Stimulated activated CD4-positive, alpha-beta T cell treated with anti-CD3 and anti-CD28 coated beads, Interleukin-12 subunit alpha, Interleukin-12 subunit beta, amount 100 ng/mL, for 48 hours (primary cell): Measurements from ENCODE around the gene ZDHHC1.
"Not testable (repeated sequence)": the region's sequence is repeated elsewhere in the genome, so short reads cannot be mapped to it uniquely, and the experiment has no call there.

Source experiments
- DNase-seq, 3 donors: peaks; one replicate each; pipeline ENCODE4 v3.0.0-alpha.2; 2020; ENCODE audit warnings: low read depth in 2 of 3, low spot score in 1 of 3

Gene ZDHHC1

GRCh38 chr16:67364600-67365235, 51.6 kb downstream of the ZDHHC1 start:
- no peak for DNase-seq

DNA sequence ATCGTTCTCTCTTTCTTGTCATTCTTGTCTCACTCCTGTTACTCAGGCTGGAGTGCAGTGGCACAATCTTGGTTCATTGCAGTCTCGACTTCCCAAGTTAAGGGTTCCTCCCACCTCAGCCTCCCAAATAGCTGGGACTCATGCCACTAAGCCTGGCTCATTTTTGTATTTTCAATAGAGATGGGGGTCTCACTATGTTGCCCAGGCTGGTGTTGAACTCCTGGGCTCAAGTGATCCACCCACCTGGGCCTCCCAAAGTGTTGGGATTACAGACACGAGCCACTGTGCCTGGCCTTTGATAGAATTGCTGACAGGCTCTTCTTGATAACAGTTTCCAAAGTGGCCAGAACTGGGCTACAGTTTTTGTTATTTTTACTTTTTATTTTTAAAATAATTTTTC, 55.2 kb downstream of the ZDHHC1 start:
- no peak for DNase-seq

DNA sequence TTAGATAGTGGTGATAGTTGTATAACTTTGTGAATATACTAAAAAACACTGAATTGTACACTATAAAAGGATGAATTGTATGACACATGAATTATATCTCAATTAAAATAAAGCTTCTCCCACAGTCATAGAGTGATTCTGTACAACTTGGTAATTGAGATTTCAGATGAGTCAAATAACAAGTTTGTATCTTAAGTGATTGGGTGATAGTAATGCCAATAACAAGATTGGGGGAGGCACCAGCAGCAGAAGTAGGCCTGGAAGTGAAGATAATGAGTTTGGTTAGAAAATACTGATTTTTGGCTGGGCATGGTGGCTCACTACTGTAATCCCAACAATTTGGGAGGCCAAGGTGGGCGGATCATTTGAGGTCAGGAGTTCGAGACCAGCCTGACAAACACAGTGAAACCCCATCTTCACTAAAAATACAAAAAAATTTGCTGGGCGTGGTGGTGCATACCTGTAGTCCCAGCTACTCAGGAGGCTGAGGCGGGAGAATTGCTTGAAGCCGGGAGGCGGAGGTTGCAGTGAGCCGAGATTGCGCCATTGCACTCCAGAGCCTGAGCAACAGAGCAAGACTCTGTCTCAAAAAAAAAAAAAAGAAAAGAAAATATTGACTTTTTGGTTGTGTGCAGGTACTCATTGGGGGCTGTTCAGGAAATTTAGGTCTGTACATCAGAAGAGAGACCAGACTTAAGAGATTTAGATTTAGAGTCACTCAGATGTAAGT, 56.6 kb downstream of the ZDHHC1 start:
- not testable (repeated sequence) for DNase-seq

DNA sequence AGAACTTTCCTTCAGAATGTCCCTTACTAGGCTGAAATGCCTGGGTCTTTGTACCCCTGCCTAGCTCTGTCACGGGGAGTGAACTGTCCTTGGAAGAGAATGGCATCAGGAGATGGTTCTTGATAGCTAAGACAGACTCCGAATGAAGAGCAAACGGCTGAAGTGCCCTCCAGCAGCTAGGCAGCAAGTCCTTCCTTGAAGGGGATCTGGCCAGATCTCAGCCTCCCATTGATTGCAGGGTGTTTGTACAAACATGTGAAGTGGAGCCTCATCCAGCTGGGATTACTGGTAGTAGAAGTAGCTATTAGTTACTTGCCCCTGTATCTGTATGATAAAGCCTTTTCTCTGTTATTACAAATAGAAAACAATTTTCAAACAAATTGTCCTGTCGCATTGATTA, 58.7 kb downstream of the ZDHHC1 start:
- no peak for DNase-seq

GRCh38 chr16:67356396-67356795, 59.9 kb downstream of the ZDHHC1 start:
- no peak for DNase-seq

GRCh38 chr16:67352463-67352862, 63.8 kb downstream of the ZDHHC1 start:
- DNase-seq: not testable (repeated sequence)

DNA sequence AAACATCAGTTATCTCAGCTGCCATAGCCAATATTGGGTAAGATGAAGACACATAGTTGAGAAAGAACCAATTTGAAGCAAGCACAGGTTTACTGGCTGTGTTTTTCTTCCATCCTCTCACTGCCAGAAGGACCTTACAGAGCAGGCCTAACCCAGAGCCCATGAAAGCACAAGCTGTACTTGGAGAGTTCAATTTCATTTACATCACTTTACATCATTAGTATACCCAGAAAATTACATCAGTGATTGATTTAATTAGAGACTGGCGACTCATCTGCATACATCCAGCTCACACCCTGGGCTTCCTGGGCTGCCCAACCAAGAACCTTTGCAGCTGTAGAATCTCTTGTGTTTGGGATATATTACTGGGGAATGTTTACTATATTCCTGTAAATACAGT, 66.0 kb downstream of the ZDHHC1 start:
- DNase-seq: no peak

DNA sequence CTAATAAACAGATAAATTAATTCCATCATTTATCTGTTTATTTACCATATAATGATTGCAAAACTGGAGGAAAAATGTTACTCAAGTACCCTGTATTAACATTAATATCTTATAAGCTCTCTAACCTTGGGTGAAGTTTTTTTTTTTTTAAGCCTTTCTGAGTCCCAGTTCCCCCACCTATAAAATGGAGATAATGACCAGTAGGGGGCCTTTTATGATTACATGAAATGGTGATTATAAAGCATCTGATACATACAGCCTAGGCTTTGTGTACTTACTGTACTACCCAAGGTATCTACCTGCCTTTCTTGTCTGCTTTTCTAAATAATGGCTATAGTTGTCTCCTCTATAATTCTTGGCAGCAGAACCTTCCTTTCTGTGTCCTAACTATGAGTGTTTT, 67.1 kb downstream of the ZDHHC1 start:
- no peak for DNase-seq

GRCh38 chr16:67346341-67346740, 69.9 kb downstream of the ZDHHC1 start:
- no peak for DNase-seq

GRCh38 chr16:67345401-67345800, 70.9 kb downstream of the ZDHHC1 start:
- DNase-seq: no peak
